Gastroesophageal sphincter (tissue), 4 donors: Measurements from ENCODE around the gene LRP1B. TPM values are rescaled to one million over a fixed set of nuclear protein-coding genes. Genes with fewer than 3 reads are reported as not detected.

Experiments used
- ATAC-seq: fragments of 150-250 bp; one replicate; pipeline ENCODE4 v1.9.1; 2016; ENCODE audit warnings: mild to moderate bottlenecking, moderate library complexity
- H3K27ac ChIP-seq, 4 donors: fragments of 200-600 bp; sonication (generic) in 3 of 4; 1 replicate in 3 of 4; 2 replicates in 1 of 4; pipeline ENCODE4 v1.5.1; 2016 to 2019
- H3K27me3 ChIP-seq: fragments of 200-600 bp; sonication (generic); one replicate; pipeline ENCODE4 v1.5.1; 2019
- H3K36me3 ChIP-seq, 2 donors: fragments of 200-600 bp; sonication (generic); one replicate each; pipeline ENCODE4 v1.5.1; 2019; ENCODE audit warnings: control low read depth in 1 of 2
- H3K4me1 ChIP-seq, 3 donors: fragments of 200-600 bp; sonication (generic); 1 replicate in 2 of 3; 2 replicates in 1 of 3; pipeline ENCODE4 v1.5.1; 2016 to 2019; ENCODE audit warnings: control low read depth in 2 of 3
- H3K4me3 ChIP-seq, 2 donors: fragments of 200-600 bp; sonication (generic); one replicate each; pipeline ENCODE4 v1.5.1; 2019; ENCODE audit warnings: mild to moderate bottlenecking in 1 of 2, moderate library complexity in 1 of 2
- H3K9me3 ChIP-seq, 3 donors: fragments of 200-600 bp; sonication (generic); one replicate each; pipeline ENCODE4 v1.5.1; 2017 to 2019; ENCODE audit warnings: control low read depth in 2 of 3
- EP300 ChIP-seq: sonication (generic); formaldehyde crosslinking; IDR thresholded peaks from one replicate; pipeline ENCODE4 v1.6.1; 2017; ENCODE audit warnings: antibody characterized with exemption, mild to moderate bottlenecking
- POLR2A ChIP-seq, 2 donors: fragments of 450-650 bp; IDR thresholded peaks; one replicate each; pipeline ENCODE4 v1.6.1; 2017; ENCODE audit warnings: antibody characterized with exemption in 2 of 2, mild to moderate bottlenecking in 2 of 2, moderate library complexity in 1 of 2
- POLR2AphosphoS5 ChIP-seq: sonication (generic); formaldehyde crosslinking; IDR thresholded peaks from one replicate; pipeline ENCODE4 v1.6.1; 2017; ENCODE audit warnings: antibody characterized with exemption
- WGBS, 2 donors: methylation state at CpG; one replicate each; pipeline ENCODE4 v1.1.5; 2018; ENCODE audit warnings: low coverage in 1 of 2; 5-methylcytosine and 5-hydroxymethylcytosine counted together
- total RNA-seq, 4 donors: library from RNA; depleted of rRNA; stranded (reverse); fragments of >200 nt; gene quantifications; one replicate each; pipeline ENCODE4 v1.1.0, GENCODE V29; 2016
- TF ChIP-seq, protein P1 (sequence below), 4 experiments: fragments of 200-600 bp in 2 of 4; fragments of 450-650 bp in 2 of 4; sonication (generic) in 1 of 4; IDR thresholded peaks; one replicate each; pipeline ENCODE4 v1.5.1; 2017 to 2019; ENCODE audit warnings: antibody characterized with exemption in 4 of 4, mild to moderate bottlenecking in 2 of 4, moderate library complexity in 2 of 4

Gene LRP1B
- total RNA-seq, 4 donors from 2014 or later = 0.27 to 20.7 (median 3.2) TPM

- ATAC-seq = no peak
- no peaks in the 10 kb centered on the region for H3K4me1 ChIP-seq
- H3K9me3 ChIP-seq = no peaks in the 10 kb centered on the region
- H3K4me3 ChIP-seq = no peak overlapping the region
- H3K27me3 ChIP-seq = no peaks in the 10 kb centered on the region
- no peak overlapping the region for H3K27ac ChIP-seq
- 62 to 100% methylated on average over 1 of the region's 1 CpG for WGBS, 2 donors
- TF ChIP-seq POLR2AphosphoS5 (no peak), EP300 (no peak), POLR2A (IDR thresholded peaks at IDR 0.05) (no peak)
- TF ChIP-seq, protein P1, sequence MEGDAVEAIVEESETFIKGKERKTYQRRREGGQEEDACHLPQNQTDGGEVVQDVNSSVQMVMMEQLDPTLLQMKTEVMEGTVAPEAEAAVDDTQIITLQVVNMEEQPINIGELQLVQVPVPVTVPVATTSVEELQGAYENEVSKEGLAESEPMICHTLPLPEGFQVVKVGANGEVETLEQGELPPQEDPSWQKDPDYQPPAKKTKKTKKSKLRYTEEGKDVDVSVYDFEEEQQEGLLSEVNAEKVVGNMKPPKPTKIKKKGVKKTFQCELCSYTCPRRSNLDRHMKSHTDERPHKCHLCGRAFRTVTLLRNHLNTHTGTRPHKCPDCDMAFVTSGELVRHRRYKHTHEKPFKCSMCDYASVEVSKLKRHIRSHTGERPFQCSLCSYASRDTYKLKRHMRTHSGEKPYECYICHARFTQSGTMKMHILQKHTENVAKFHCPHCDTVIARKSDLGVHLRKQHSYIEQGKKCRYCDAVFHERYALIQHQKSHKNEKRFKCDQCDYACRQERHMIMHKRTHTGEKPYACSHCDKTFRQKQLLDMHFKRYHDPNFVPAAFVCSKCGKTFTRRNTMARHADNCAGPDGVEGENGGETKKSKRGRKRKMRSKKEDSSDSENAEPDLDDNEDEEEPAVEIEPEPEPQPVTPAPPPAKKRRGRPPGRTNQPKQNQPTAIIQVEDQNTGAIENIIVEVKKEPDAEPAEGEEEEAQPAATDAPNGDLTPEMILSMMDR (IDR thresholded peaks at IDR 0.05) = no peak
- no peaks in the 10 kb centered on the region for H3K36me3 ChIP-seq
Measured at GRCh38 chr2:140363131-140363530, 1767.7 kb downstream of the LRP1B start.

GRCh38 chr2:140362361-140362760, 1768.5 kb downstream of the LRP1B start:
- TF ChIP-seq EP300 (no peak), POLR2A (IDR thresholded peaks at IDR 0.05) (no peak), POLR2AphosphoS5 (no peak)
- H3K9me3 ChIP-seq = no peaks in the 10 kb centered on the region
- H3K27ac ChIP-seq = no peak overlapping the region
- ATAC-seq = no peak
- no peaks in the 10 kb centered on the region for H3K27me3 ChIP-seq
- WGBS, 2 donors = 83 to 93% methylated on average over 1 of the region's 1 CpG
- no peak overlapping the region for H3K4me3 ChIP-seq
- H3K4me1 ChIP-seq = no peaks in the 10 kb centered on the region
- H3K36me3 ChIP-seq = no peaks in the 10 kb centered on the region

DNA sequence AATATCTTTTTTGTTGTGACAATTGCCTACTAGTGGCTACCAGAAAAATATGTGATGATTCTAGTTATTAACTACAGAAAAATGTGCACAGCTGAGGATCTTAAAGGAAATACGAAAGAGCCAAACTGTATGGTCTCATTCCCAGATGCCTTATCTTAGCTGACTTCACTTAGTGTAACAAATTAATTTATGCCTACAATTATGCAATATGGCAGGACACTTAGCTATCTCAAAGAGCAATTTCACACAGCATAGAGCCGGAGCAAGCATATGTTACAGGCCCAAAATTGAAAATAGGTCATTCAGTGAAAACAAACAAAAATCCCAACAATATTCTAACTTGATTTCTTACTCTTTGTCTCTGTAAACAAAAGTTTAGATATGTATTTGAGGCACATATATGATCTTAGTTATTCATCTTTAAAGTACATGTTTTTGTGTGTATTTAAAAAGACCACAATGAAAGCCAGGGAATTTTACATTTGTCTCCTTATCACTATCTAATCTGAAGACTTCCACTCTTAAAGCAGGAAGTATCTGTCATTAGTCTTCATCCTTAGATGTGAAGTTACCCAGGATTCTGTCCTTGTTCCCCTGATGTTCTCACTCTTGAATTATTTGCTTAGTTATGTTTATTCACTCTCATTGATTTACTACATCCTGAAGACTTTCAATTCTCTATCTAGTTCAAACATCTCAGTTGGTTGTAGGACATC, 1771.6 kb downstream of the LRP1B start:
- Histone ChIP-seq H3K36me3 (no peaks in the 10 kb centered on the region), H3K27ac (no peak overlapping the region), H3K9me3 (no peaks in the 10 kb centered on the region), H3K4me3 (no peak overlapping the region), H3K4me1 (no peaks in the 10 kb centered on the region), H3K27me3 (no peaks in the 10 kb centered on the region)
- TF ChIP-seq, protein P1 (IDR thresholded peaks at IDR 0.05) = no peak
- no peak for TF ChIP-seq EP300
- ATAC-seq = no peak
- 47 to 50% methylated on average over 2 of the region's 2 CpGs for WGBS, 2 donors

- Histone ChIP-seq H3K4me3 (no peak overlapping the region), H3K27ac (no peak overlapping the region), H3K36me3 (no peaks in the 10 kb centered on the region), H3K4me1 (no peaks in the 10 kb centered on the region), H3K27me3 (no peaks in the 10 kb centered on the region), H3K9me3 (no peaks in the 10 kb centered on the region)
- WGBS, 2 donors = 100% methylated on average over 1 of the region's 1 CpG
- no peak for ATAC-seq
- TF ChIP-seq EP300 (no peak), POLR2AphosphoS5 (no peak), POLR2A (IDR thresholded peaks at IDR 0.05) (no peak)
- TF ChIP-seq, protein P1 (IDR thresholded peaks at IDR 0.05) = no peak
Measured at GRCh38 chr2:140356697-140357096, 1774.1 kb downstream of the LRP1B start.

DNA sequence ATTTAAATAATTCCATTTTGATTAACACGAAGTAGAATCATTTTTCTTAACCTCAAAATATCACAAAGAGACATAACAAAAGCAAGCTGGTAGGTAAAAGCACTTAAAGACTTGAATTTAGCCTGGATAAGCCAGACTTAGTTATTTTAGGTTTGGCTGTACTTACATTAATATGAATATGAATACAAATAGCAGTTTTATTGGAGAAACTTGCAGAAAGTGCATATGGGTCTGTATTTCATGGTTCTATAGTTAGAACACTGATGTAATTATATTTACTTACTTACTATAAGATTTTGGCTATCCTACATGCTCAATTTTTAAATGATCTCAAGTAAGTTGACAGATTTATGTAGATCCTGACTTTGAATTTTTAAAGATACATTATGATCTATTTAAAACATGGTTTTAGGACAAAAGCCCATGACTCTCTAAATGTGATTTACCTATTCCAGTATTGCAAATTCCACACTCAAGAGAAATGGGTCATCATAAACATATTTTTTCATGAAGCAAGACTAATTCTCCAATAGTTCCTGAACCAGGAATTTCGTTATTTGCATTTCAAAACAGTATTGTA, 1775.2 kb downstream of the LRP1B start:
- H3K36me3 ChIP-seq = no peaks in the 10 kb centered on the region
- H3K27me3 ChIP-seq = no peaks in the 10 kb centered on the region
- H3K4me3 ChIP-seq = no peak overlapping the region
- H3K9me3 ChIP-seq = no peaks in the 10 kb centered on the region
- 59 to 66% methylated on average over 2 of the region's 2 CpGs for WGBS, 2 donors
- no peaks in the 10 kb centered on the region for H3K4me1 ChIP-seq
- ATAC-seq = no peak
- TF ChIP-seq POLR2AphosphoS5 (no peak), POLR2A (IDR thresholded peaks at IDR 0.05) (no peak), EP300 (no peak)
- TF ChIP-seq, protein P1 (IDR thresholded peaks at IDR 0.05) = no peak
- no peak overlapping the region for H3K27ac ChIP-seq
